ENCODE measurements around the gene GRIP1.

The GRIP1 gene

DNA sequence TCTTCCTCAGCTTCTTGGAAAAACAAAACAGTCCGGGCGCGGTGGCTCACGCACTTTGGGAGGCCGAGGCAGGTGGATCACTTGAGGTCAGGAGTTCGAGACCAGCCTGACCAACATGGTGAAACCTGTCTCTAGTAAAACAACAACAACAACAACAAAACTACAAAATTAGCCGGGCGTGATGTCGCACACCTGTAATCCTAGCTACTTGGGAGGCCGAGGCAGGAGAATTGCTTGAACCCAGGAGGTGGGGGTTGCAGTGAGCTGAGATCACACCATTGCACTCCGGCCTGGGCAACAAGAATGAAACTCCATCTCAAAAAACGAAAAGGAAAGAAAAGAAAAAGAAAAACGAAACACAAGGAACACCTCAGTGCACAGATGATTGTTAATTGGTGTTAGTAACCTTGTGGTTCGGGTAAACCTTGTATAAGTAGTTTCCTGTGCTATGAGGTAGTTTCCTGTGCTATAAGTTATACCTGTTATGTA lies 375.5 kb downstream of the GRIP1 start:
- DNase-seq: peak in 1 of 2 donors; percentile 60

DNA sequence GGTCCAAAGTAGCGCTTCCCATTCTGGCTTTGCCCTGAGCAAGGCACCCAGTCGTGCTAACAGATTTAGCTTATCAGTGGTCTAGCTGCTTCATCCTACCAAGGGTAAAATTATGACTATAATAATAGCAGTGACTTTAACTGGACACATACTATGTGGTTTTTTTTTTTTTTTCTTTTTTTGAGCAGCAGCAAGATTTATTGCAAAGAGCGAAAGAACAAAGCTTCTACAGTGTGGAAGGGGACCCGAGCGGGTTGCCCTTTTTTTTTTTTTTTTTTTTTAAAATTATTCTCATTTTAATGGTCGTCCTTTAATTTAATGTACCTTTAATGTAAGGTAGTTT lies 376.1 kb downstream of the GRIP1 start:
- DNase-seq: no peak

DNA sequence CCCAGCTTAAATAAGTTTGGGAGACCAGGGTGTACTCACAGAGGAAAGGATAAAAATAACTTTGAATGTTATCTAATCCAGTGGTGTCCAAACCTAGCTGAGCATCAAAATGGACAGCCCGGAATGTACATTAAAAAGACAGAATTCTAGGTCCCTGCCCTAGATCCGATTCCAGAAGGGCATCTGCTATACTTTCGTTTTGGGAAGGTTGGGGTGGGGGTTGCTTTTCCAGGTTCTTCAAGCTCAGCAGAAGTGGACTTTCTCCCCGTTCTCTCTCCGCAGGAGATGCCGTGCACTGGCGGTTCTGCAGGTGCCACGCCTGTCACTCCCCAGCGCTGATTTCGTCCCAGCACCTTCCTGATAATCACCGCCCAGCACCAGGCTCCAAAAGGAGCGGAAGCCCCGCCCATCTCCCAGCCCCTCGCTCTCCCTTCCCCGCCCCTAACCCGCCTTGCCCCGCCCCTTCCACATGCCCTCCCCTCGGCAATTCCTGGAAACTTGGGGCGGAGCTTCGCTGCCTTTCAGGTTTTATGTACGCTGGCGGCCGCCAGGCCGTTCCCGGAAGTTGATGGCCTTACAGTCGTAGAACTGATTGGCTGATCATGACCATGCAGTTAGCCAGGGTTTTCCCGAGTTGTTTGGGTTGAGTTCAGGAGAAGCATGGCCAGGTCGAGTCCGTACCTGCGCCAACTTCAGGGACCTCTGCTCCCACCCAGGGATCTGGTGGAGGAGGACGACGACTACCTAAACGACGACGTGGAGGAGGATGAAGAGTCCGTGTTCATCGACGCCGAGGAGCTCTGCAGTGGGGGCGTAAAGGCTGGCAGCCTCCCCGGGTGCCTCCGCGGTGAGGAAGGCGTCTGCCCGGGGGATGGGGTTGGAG lies 376.7 kb downstream of the GRIP1 start, which contains the start of gene HELB:
TSS of gene HELB (plus strand) at position 550 of the 883 bp plus-strand sequence. CDS start at position 661, 111 bp downstream.
- DNase-seq: peak; percentile 96 to 97

DNA sequence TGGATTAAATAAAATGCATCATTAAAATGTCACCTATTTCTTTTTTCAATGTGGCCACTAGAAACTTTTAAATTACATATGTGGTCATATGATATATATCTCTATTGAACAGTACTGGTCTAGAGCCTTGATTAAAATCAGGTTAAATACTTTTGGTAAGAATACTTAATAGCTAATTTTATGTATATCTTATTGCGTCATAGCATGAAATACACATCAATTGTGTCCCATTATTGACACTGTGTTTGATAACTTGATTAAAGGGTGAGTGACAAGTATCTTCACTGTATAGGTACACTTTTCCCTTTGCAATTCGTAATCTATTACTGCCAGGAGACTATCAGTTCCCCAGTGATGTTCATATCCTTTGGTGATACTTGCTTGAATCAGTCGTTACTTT lies 381.0 kb downstream of the GRIP1 start:
- DNase-seq: no peak
